ENCODE data around the gene PPP4R3A. TPM values are rescaled to one million over a fixed set of nuclear protein-coding genes. Genes with fewer than 3 reads are reported as not detected.

PPP4R3A gene
- total RNA-seq, 1 donor from 2014 or later: 141 TPM

DNA sequence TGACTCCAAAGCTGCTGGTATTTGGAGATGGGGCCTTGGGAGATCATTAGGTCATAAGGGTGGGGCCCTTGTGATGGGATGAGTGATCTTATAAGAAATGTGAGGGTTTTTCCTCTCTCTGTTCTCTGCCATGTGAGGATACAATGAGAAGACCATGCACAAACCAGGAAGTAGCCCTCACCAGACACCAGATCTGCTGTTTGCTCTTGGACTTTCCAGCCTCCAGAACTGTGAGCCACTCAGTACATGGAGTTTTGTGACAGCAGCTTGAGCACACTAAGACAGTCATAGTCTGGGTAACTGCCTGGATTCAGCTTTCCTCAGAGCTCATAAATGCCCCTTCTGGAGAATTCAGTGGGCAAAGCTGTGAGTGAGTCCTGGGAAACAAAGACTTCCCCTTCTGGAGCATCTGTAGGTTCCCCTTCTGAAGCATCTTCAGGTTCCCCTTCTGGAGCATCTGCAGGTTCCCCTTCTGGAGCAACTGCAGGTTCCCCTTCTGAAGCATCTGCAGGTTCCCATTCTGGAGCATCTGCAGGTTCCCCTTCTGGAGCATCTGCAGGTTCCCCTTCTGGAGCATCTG is 11.0 kb upstream of the PPP4R3A start:
- DNase-seq (no peak), ATAC-seq (ENCODE audit: low read depth) (no peak)
- Mint-ChIP-seq H3K4me1 (no peaks in the 10 kb centered on the region), H3K4me3 (no peak overlapping the region), H3K9me3 (no peaks in the 10 kb centered on the region), H3K27me3 (peaks cover 9% of the 10 kb centered on the region), H3K36me3 (ENCODE audit: low read depth) (no peaks in the 10 kb centered on the region), H3K27ac (no peak overlapping the region)
- intact Hi-C loops (cut with micrococcal nuclease): no loop called here
- ChIA-PET CTCF (no interaction called here), POLR2A (interaction anchor here (0.7 kb wide), 1 partner anchor 10 kb away, joined by 3 read pairs; no protein-coding TSS in a partner anchor)
- TF ChIP-seq, protein P1, sequence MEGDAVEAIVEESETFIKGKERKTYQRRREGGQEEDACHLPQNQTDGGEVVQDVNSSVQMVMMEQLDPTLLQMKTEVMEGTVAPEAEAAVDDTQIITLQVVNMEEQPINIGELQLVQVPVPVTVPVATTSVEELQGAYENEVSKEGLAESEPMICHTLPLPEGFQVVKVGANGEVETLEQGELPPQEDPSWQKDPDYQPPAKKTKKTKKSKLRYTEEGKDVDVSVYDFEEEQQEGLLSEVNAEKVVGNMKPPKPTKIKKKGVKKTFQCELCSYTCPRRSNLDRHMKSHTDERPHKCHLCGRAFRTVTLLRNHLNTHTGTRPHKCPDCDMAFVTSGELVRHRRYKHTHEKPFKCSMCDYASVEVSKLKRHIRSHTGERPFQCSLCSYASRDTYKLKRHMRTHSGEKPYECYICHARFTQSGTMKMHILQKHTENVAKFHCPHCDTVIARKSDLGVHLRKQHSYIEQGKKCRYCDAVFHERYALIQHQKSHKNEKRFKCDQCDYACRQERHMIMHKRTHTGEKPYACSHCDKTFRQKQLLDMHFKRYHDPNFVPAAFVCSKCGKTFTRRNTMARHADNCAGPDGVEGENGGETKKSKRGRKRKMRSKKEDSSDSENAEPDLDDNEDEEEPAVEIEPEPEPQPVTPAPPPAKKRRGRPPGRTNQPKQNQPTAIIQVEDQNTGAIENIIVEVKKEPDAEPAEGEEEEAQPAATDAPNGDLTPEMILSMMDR (IDR thresholded peaks at IDR 0.05): no peak

GRCh38 chr14:91520138-91520537 is 10.0 kb upstream of the PPP4R3A start:
- no peak for ATAC-seq (ENCODE audit: low read depth)
- TF ChIP-seq, protein P1 (IDR thresholded peaks at IDR 0.05): no peak
- intact Hi-C loops (cut with micrococcal nuclease): no loop called here
- ChIA-PET POLR2A (no interaction called here), CTCF (no interaction called here)
- H3K9me3 Mint-ChIP-seq: no peaks in the 10 kb centered on the region
- H3K27ac Mint-ChIP-seq: no peak overlapping the region
- peaks cover 8% of the 10 kb centered on the region for H3K27me3 Mint-ChIP-seq
- no peaks in the 10 kb centered on the region for H3K4me1 Mint-ChIP-seq
- H3K4me3 Mint-ChIP-seq: no peak overlapping the region
- DNase-seq: no peak
- no peaks in the 10 kb centered on the region for H3K36me3 Mint-ChIP-seq (ENCODE audit: low read depth)

DNA sequence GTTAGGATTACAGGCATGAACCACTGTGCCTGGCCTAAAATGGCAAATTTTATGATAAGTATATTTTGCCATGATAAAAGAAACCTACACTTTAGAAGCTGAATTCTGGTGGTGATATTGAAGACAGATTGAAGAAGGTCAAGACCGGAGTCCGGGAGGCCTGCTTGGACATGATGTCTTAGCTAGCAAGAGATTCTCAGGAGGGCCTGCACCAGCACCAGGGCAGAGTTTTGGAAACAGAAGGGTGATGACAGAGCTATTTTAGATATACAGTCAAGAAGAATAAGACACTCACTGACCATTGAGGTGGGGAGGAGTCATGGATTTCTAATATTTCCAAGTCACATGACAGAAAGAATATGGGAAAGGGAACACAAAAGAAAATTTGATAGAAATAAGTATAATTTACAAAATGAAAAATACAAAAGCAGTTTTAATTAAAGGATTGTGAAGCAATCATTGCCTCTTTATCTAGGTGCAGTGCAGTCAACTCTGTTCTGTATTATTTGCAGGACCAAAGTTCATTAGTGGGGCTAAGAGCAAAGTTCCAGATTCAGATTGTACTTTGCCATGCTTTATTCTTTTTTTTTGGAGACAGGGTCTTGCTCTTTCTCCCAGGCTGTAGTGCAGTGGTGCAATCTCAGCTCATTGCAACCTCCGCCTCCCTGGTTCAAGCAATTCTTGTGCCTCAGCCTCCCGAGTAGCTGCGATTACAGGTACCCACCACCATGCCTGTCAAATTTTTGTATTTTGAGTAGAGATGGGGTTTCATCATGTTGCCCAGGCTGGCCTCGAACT is 9.3 kb upstream of the PPP4R3A start:
- peaks cover 10% of the 10 kb centered on the region for H3K27me3 Mint-ChIP-seq
- no peaks in the 10 kb centered on the region for H3K9me3 Mint-ChIP-seq
- H3K27ac Mint-ChIP-seq: no peak overlapping the region
- ATAC-seq (ENCODE audit: low read depth) (no peak), DNase-seq (no peak)
- ChIA-PET POLR2A (no interaction called here), CTCF (interaction anchor here (0.6 kb wide), 1 partner anchor 1869 kb away, joined by 3 read pairs; no protein-coding TSS in a partner anchor)
- H3K36me3 Mint-ChIP-seq (ENCODE audit: low read depth): no peaks in the 10 kb centered on the region
- H3K4me1 Mint-ChIP-seq: no peaks in the 10 kb centered on the region
- intact Hi-C loops (cut with micrococcal nuclease): loop anchor here (10.0 kb wide), 1 partner anchor 1565 kb away; the partner anchor contains the start of genes EFCAB11 and TDP1
- H3K4me3 Mint-ChIP-seq: no peak overlapping the region
- TF ChIP-seq, protein P1 (IDR thresholded peaks at IDR 0.05): no peak

GRCh38 chr14:91516663-91517388 is 6.7 kb upstream of the PPP4R3A start:
- POLR2A ChIA-PET: no interaction called here
- Mint-ChIP-seq H3K4me3 (no peak overlapping the region), H3K27me3 (peaks cover 10% of the 10 kb centered on the region), H3K27ac (no peak overlapping the region), H3K4me1 (no peaks in the 10 kb centered on the region), H3K36me3 (ENCODE audit: low read depth) (no peaks in the 10 kb centered on the region), H3K9me3 (no peaks in the 10 kb centered on the region)
- TF ChIP-seq, protein P1 (IDR thresholded peaks at IDR 0.05): no peak
- ATAC-seq (ENCODE audit: low read depth) (no peak), DNase-seq (no peak)
- CTCF ChIA-PET: no interaction called here
- intact Hi-C loops (cut with micrococcal nuclease): loop anchor here (10.0 kb wide), 1 partner anchor 1562 kb away; the partner anchor contains the start of genes EFCAB11 and TDP1

GRCh38 chr14:91515979-91516378 is 5.9 kb upstream of the PPP4R3A start:
- no peak for DNase-seq
- no peaks in the 10 kb centered on the region for H3K9me3 Mint-ChIP-seq
- H3K4me1 Mint-ChIP-seq: peaks cover 2% of the 10 kb centered on the region
- H3K27ac Mint-ChIP-seq: no peak overlapping the region
- ChIA-PET POLR2A (no interaction called here), CTCF (no interaction called here)
- H3K4me3 Mint-ChIP-seq: no peak overlapping the region
- no peaks in the 10 kb centered on the region for H3K36me3 Mint-ChIP-seq (ENCODE audit: low read depth)
- intact Hi-C loops (cut with micrococcal nuclease): loop anchor here (10.0 kb wide), 1 partner anchor 1561 kb away; the partner anchor contains the start of genes EFCAB11 and TDP1
- H3K27me3 Mint-ChIP-seq: peaks cover 10% of the 10 kb centered on the region
- ATAC-seq (ENCODE audit: low read depth): no peak
- TF ChIP-seq, protein P1 (IDR thresholded peaks at IDR 0.05): no peak

Measured in activated B cell treated with CpG ODN at 0.5 μM for 24 hours (primary cell).